MM.1S (cell line): ENCODE measurements around the gene CHRNA4.

Experiments
- DNase-seq: peaks from one replicate; pipeline ENCODE4 v3.0.0-alpha.2; 2015
- H2AFZ ChIP-seq: fragments of 300-600 bp; sonication (generic); 2 replicates; pipeline ENCODE4 v1.6.0; 2016; ENCODE audit warnings: antibody characterized with exemption, low read length
- H3F3A ChIP-seq: fragments of 300-600 bp; sonication (generic); 2 replicates; pipeline ENCODE4 v1.6.1; 2016; ENCODE audit warnings: mild to moderate bottlenecking, antibody characterized with exemption, low read length, moderate library complexity, mixed read lengths; ENCODE audit not compliant: insufficient read depth
- H3K27ac ChIP-seq: fragments of 300-600 bp; sonication (generic); 2 replicates; pipeline ENCODE4 v1.5.1; 2016; ENCODE audit warnings: mild to moderate bottlenecking, low read length
- H3K27me3 ChIP-seq: fragments of 300-600 bp; sonication (generic); replicated peaks from 2 replicates; pipeline ENCODE4 v1.6.0; 2016; ENCODE audit warnings: low read length; ENCODE audit not compliant: insufficient read depth
- H3K36me3 ChIP-seq: fragments of 300-600 bp; sonication (generic); replicated peaks from 2 replicates; pipeline ENCODE4 v1.6.1; 2016; ENCODE audit warnings: mild to moderate bottlenecking, low read length, mixed read lengths; ENCODE audit not compliant: insufficient read depth
- H3K4me1 ChIP-seq: fragments of 300-600 bp; sonication (generic); 2 replicates; pipeline ENCODE4 v1.6.1; 2016; ENCODE audit warnings: low read length, mixed read lengths
- H3K4me2 ChIP-seq: fragments of 300-600 bp; sonication (generic); 2 replicates; pipeline ENCODE4 v1.6.0; 2016; ENCODE audit warnings: low read depth, low read length
- H3K4me3 ChIP-seq: fragments of 300-600 bp; sonication (generic); 2 replicates; pipeline ENCODE4 v1.5.1; 2016; ENCODE audit warnings: low read length, mixed read lengths
- H3K79me2 ChIP-seq: fragments of 300-600 bp; sonication (generic); 2 replicates; pipeline ENCODE4 v1.6.1; 2016; ENCODE audit warnings: mixed run types, low read length, mixed read lengths
- H3K9ac ChIP-seq: fragments of 300-600 bp; sonication (generic); 2 replicates; pipeline ENCODE4 v1.6.1; 2016; ENCODE audit warnings: low read length, mixed read lengths
- H3K9me2 ChIP-seq: fragments of 300-600 bp; sonication (generic); replicated peaks from 2 replicates; pipeline ENCODE4 v1.6.1; 2016; ENCODE audit warnings: mild to moderate bottlenecking, low read length, mixed read lengths; ENCODE audit not compliant: insufficient read depth
- H3K9me3 ChIP-seq: fragments of 300-600 bp; sonication (generic); replicated peaks from 2 replicates; pipeline ENCODE4 v1.6.1; 2016; ENCODE audit warnings: mild to moderate bottlenecking, low read length, mixed read lengths; ENCODE audit not compliant: insufficient read depth
- H4K20me1 ChIP-seq: fragments of 300-600 bp; sonication (generic); 2 replicates; pipeline ENCODE4 v1.6.1; 2016; ENCODE audit warnings: mild to moderate bottlenecking, low read length, moderate library complexity, mixed read lengths; ENCODE audit not compliant: insufficient read depth
- EZH2 ChIP-seq: fragments of 300-600 bp; sonication (generic); optimal IDR thresholded peaks from 2 replicates; pipeline ENCODE3; 2017; ENCODE audit warnings: low read depth, mild to moderate bottlenecking, antibody characterized with exemption, low read length, mixed read lengths
- EZH2phosphoT487 ChIP-seq: fragments of 300-600 bp; sonication (generic); IDR thresholded peaks from 2 replicates; pipeline ENCODE4 v1.6.1; 2018; ENCODE audit warnings: antibody characterized with exemption, low read length
- TF ChIP-seq, protein P1 (sequence below): fragments of 300-600 bp; sonication (generic); IDR thresholded peaks from 2 replicates; pipeline ENCODE4 v1.5.1; 2016; ENCODE audit warnings: antibody characterized with exemption, low read length, mixed read lengths

CHRNA4 gene

DNA sequence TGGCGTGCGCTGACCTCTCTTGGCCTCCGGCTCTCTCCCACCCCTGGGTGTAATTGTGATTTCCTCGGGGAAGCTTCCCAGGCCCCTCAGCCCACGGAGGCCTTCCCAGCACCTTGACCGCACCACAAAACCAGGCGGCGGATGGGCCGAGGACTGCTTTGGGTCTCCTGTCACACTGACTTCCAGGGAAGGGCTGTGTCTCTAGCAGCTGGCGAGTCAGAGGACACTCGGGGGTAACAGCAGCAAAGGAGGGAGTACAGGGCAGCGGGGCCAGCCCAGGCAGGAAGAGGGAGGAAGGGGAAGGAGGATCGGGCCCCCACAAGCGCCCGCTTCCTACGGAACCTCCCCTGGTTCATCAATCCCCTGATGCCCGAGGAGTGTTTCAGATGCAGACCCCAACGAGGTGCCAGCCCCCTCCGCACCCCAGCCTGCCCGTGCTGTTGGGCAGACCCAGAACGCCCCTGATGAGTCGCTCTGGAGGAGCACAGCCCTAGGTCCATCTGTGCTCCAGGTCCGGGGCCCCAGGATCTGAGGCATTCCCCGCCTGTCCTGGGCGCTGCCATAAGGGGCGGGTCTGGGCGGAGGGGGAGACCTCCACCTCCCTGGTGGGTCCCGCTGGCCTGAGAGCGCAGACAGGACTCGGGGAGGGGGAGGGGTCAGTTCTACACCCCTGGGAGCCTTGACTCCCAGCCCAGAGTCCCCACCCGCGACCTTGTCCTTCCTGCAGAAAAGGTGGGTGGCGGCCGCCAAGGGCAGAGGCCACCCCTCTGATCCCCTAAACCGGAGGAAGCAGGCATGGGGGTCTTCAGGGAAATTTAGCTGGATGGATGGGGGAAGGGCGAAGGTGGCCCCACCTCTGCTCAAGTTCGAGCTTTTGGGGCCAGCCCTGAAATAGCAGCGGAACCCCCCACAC, 956 bp downstream of the CHRNA4 start:
- no peaks in the 10 kb centered on the region for H3K36me3 ChIP-seq
- no peak for TF ChIP-seq EZH2phosphoT487
- no peaks in the 10 kb centered on the region for H3K4me1 ChIP-seq
- H3K79me2 ChIP-seq: no peaks in the 10 kb centered on the region
- no peaks in the 10 kb centered on the region for H3K9me2 ChIP-seq
- no peak overlapping the region for H2AFZ ChIP-seq
- no peak overlapping the region for H3K4me3 ChIP-seq
- peaks cover 74% of the 10 kb centered on the region for H3K27me3 ChIP-seq
- H3K4me2 ChIP-seq: no peak overlapping the region
- no peaks in the 10 kb centered on the region for H4K20me1 ChIP-seq
- H3K9ac ChIP-seq: no peak overlapping the region
- DNase-seq: no peak
- no peaks in the 10 kb centered on the region for H3K9me3 ChIP-seq
- H3K27ac ChIP-seq: no peak overlapping the region
- H3F3A ChIP-seq: no peaks in the 10 kb centered on the region

DNA sequence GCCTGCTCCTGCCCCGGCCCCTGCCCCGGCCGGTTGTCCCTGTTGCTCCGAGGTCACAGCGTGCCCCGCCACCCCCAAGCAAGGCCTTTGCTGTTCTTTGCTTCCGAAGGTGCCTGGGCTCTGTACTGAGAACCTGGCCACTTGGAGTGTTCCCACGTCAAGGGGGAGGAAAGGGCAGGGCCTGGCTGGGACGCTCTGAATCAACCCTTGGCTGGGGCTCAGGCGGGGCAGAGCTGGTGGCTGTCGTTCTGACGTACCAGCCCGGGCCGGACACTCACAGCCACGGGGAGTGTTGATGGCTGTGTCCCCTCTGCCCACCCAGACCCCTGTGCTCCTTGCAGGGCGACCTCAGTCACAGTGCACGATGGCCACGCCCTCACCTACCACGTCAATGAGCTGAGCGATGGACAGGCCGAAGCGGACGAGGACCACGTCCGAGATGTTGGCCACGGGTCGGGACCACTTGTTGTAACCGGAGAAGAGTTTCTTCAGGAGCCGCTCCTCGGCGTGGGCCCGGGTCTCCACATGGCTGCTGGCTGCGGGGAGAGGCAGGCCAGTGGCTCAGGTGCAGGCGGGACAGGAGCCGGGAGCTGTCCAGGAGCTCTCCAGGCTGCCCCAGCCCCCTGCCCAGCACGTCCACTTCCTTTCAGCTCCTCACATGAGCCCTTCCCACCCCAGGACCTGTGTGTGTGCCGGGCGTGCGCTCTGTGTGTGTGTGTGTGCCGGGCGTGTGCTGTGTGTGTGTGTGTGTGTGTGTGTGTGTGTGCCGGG, 1.8 kb downstream of the CHRNA4 start:
- Histone ChIP-seq H3K4me3 (no peak overlapping the region), H3K9me3 (no peaks in the 10 kb centered on the region), H3K27ac (no peak overlapping the region), H3K4me2 (no peak overlapping the region), H2AFZ (no peak overlapping the region), H3K79me2 (no peaks in the 10 kb centered on the region), H3F3A (no peaks in the 10 kb centered on the region), H3K27me3 (peaks cover 73% of the 10 kb centered on the region), H3K9ac (no peak overlapping the region), H3K4me1 (no peaks in the 10 kb centered on the region), H3K9me2 (no peaks in the 10 kb centered on the region), H3K36me3 (no peaks in the 10 kb centered on the region), H4K20me1 (no peaks in the 10 kb centered on the region)
- no peak for DNase-seq
- TF ChIP-seq, protein P1, sequence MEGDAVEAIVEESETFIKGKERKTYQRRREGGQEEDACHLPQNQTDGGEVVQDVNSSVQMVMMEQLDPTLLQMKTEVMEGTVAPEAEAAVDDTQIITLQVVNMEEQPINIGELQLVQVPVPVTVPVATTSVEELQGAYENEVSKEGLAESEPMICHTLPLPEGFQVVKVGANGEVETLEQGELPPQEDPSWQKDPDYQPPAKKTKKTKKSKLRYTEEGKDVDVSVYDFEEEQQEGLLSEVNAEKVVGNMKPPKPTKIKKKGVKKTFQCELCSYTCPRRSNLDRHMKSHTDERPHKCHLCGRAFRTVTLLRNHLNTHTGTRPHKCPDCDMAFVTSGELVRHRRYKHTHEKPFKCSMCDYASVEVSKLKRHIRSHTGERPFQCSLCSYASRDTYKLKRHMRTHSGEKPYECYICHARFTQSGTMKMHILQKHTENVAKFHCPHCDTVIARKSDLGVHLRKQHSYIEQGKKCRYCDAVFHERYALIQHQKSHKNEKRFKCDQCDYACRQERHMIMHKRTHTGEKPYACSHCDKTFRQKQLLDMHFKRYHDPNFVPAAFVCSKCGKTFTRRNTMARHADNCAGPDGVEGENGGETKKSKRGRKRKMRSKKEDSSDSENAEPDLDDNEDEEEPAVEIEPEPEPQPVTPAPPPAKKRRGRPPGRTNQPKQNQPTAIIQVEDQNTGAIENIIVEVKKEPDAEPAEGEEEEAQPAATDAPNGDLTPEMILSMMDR: no peak
- TF ChIP-seq EZH2 (no peak), EZH2phosphoT487 (no peak)

DNA sequence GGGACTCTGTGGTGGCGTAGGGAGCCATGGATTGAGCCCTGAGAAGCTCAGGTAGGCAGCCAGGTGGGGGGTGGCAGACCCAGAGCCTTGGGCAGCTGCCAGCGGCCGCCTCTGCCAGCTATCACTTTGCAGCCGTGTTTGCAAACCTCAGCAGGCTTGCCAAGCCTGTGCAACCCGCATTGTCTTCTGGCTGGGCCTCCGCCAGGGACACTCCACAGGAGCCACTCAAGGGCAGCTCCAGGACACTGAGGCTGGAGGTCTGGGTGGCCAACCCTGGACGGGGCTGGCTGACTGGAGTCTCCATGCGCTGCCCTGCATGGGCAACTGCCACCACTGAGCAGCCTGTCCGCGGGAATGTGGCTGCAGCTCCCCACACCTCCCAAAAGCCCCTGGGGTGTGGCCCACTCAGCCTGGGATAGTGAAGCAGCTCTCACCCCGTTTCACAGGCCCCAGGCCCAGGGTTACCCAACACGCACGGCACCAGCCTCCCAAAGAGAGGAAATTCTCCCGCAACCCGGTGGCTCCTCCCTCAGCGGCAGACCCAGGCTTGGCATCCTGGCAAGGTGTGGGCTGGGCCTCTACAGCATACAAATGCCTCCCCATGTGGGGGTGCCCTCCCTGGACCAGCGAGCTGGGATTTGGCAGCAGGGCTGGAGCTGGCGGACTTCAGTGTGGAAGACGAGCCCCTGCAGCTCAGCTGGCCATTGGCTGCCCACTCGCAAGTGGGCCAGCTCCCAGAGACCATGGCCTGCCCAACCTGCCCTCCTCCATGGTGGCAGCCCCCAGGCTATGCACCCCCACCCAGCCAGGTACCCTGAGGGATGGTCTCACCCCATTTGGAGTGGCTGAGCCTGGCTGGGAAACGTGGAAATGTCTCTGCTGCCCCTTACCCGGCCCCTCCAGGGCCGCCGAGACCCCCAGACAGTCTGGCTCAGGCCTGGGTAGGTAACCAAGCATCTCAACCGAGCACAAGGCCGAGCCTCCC, 2.9 kb downstream of the CHRNA4 start:
- Histone ChIP-seq H3K9me3 (no peaks in the 10 kb centered on the region), H3K4me2 (no peak overlapping the region), H4K20me1 (no peaks in the 10 kb centered on the region), H3K36me3 (no peaks in the 10 kb centered on the region), H3K9me2 (no peaks in the 10 kb centered on the region), H3K9ac (no peak overlapping the region), H2AFZ (no peak overlapping the region), H3F3A (no peaks in the 10 kb centered on the region), H3K79me2 (no peaks in the 10 kb centered on the region), H3K27me3 (peaks cover 62% of the 10 kb centered on the region), H3K4me3 (no peak overlapping the region), H3K27ac (no peak overlapping the region), H3K4me1 (no peaks in the 10 kb centered on the region)
- no peak for DNase-seq
- TF ChIP-seq, protein P1: no peak
- TF ChIP-seq EZH2 (no peak), EZH2phosphoT487 (no peak)
